HL-60 (cell line): ENCODE measurements around the gene DHRSX.

ENCODE experiments used
- DNase-seq, 2 experiments: peaks; one replicate each; pipeline ENCODE4 v3.0.0-alpha.2; 2010 to 2020; ENCODE audit warnings: low read depth in 1 of 2, low spot score in 1 of 2
- H3K27ac ChIP-seq: fragments of 250-450 bp; sonication (Bioruptor Pico); replicated peaks from 2 replicates; pipeline ENCODE4 v1.5.1; 2020; ENCODE audit warnings: mild to moderate bottlenecking, moderate library complexity
- H3K27me3 ChIP-seq: fragments of 250-450 bp; sonication (Bioruptor Pico); 2 replicates; pipeline ENCODE4 v1.5.1; 2021; ENCODE audit warnings: mild to moderate bottlenecking, moderate library complexity; ENCODE audit not compliant: insufficient read depth, poor library complexity, severe bottlenecking
- H3K4me3 ChIP-seq: replicated peaks from 2 replicates; pipeline ENCODE4 v1.5.1; 2011; ENCODE audit warnings: mild to moderate bottlenecking, control low read depth, low read length; ENCODE audit not compliant: insufficient read depth
- CTCF ChIP-seq: IDR thresholded peaks from one replicate; pipeline ENCODE4 v1.5.1; 2011; ENCODE audit warnings: low read length, control low read depth, inconsistent platforms; ENCODE audit not compliant: insufficient read depth
- GABPA ChIP-seq: IDR thresholded peaks from 2 replicates; pipeline ENCODE4 v1.6.1; 2012; ENCODE audit warnings: low read depth
- POLR2AphosphoS5 ChIP-seq: IDR thresholded peaks from 2 replicates; pipeline ENCODE4 v1.6.1; 2012; ENCODE audit warnings: low read depth
- REST ChIP-seq: IDR thresholded peaks from 2 replicates; pipeline ENCODE4 v1.6.1; 2012; ENCODE audit warnings: low read depth; ENCODE audit not compliant: insufficient replicate concordance
- SPI1 ChIP-seq: IDR thresholded peaks from 2 replicates; pipeline ENCODE4 v1.6.1; 2012; ENCODE audit warnings: low read depth, mild to moderate bottlenecking, borderline replicate concordance

DHRSX gene

GRCh38 chrX:2385224-2385623 is 115.6 kb downstream of the DHRSX start:
- Histone ChIP-seq H3K27ac (no peak overlapping the region), H3K4me3 (no peak overlapping the region), H3K27me3 (no peaks in the 10 kb centered on the region)
- no peak for DNase-seq
- no peak for TF ChIP-seq SPI1
- no peak for TF ChIP-seq CTCF
- no peak for TF ChIP-seq POLR2AphosphoS5
- no peak for TF ChIP-seq REST
- TF ChIP-seq GABPA: no peak

GRCh38 chrX:2384486-2384885 is 116.3 kb downstream of the DHRSX start:
- no peak for DNase-seq
- H3K4me3 ChIP-seq: no peak overlapping the region
- H3K27me3 ChIP-seq: no peaks in the 10 kb centered on the region
- no peak overlapping the region for H3K27ac ChIP-seq
- TF ChIP-seq GABPA (no peak), CTCF (no peak), REST (no peak)

- no peak overlapping the region for H3K27ac ChIP-seq
- TF ChIP-seq SPI1 (no peak), CTCF (no peak), REST (no peak), POLR2AphosphoS5 (no peak), GABPA (no peak)
- H3K27me3 ChIP-seq: no peaks in the 10 kb centered on the region
- DNase-seq: no peak
- H3K4me3 ChIP-seq: no peak overlapping the region
Measured at GRCh38 chrX:2383735-2384134, 117.0 kb downstream of the DHRSX start.
